AG08396 (cell line): ENCODE measurements around the gene HS1BP3.

Source experiments
- DNase-seq: peaks from one replicate; pipeline ENCODE4 v3.0.0; 2012; ENCODE audit warnings: low spot score, mixed read lengths

The HS1BP3 gene

GRCh38 chr2:20674974-20675679 lies 24.2 kb upstream of the HS1BP3 start:
- peak; percentile 91 for DNase-seq

GRCh38 chr2:20674309-20674965 lies 23.5 kb upstream of the HS1BP3 start:
- no peak for DNase-seq

- no peak for DNase-seq
These were observed 22.9 kb upstream of the HS1BP3 start for GRCh38 chr2:20673686-20674308.

- no peak for DNase-seq
These were observed 21.5 kb upstream of the HS1BP3 start for GRCh38 chr2:20672201-20672951.

- no peak for DNase-seq
These were observed 20.8 kb upstream of the HS1BP3 start for GRCh38 chr2:20671736-20672080.

- no peak for DNase-seq
These were observed 20.3 kb upstream of the HS1BP3 start for GRCh38 chr2:20671036-20671735.

- DNase-seq = no peak
These were observed 19.6 kb upstream of the HS1BP3 start for GRCh38 chr2:20670315-20671035.

- no peak for DNase-seq
These were observed 18.8 kb upstream of the HS1BP3 start for GRCh38 chr2:20669562-20670314.

- DNase-seq = no peak
These were observed 18.1 kb upstream of the HS1BP3 start for GRCh38 chr2:20668871-20669475.

GRCh38 chr2:20668451-20668850 lies 17.6 kb upstream of the HS1BP3 start:
- DNase-seq = no peak

GRCh38 chr2:20667531-20668401 lies 16.9 kb upstream of the HS1BP3 start:
- no peak for DNase-seq

GRCh38 chr2:20667151-20667530 lies 16.2 kb upstream of the HS1BP3 start:
- no peak for DNase-seq

- peak; percentile 58 for DNase-seq
These were observed 15.6 kb upstream of the HS1BP3 start, which contains the start of gene GDF7 for GRCh38 chr2:20666304-20667150. TSS of gene GDF7 (plus strand) at chr2:20667144. CDS start at chr2:20667240, 96 bp downstream.

- DNase-seq = no peak
These were observed 15.1 kb upstream of the HS1BP3 start for GRCh38 chr2:20666005-20666303.

GRCh38 chr2:20665243-20666004 lies 14.5 kb upstream of the HS1BP3 start:
- no peak for DNase-seq

GRCh38 chr2:20664431-20665242 lies 13.7 kb upstream of the HS1BP3 start:
- no peak for DNase-seq

GRCh38 chr2:20664071-20664390 lies 13.1 kb upstream of the HS1BP3 start:
- no peak for DNase-seq
